Karpas-422 (cell line): ENCODE results near the gene THUMPD1. TPM values are rescaled to one million over a fixed set of nuclear protein-coding genes. Genes with fewer than 3 reads are reported as not detected.
"Not testable (repeated sequence)": the region's sequence is repeated elsewhere in the genome, so short reads cannot be mapped to it uniquely, and the experiment has no call there.

Experiments
- DNase-seq: peaks from one replicate; pipeline ENCODE4 v3.0.0-alpha.2; 2015
- H2AFZ ChIP-seq: fragments of 200-600 bp; sonication (generic); 2 replicates; pipeline ENCODE4 v1.6.1; 2014; ENCODE audit warnings: antibody characterized with exemption, low read length, mixed read lengths
- H3K27ac ChIP-seq: fragments of 200-600 bp; sonication (generic); 2 replicates; pipeline ENCODE4 v1.5.1; 2014; ENCODE audit warnings: mild to moderate bottlenecking, low read length, moderate library complexity
- H3K27me3 ChIP-seq: fragments of 200-600 bp; sonication (generic); 2 replicates; pipeline ENCODE4 v1.6.1; 2014; ENCODE audit warnings: low read length, mixed read lengths
- H3K36me3 ChIP-seq: fragments of 200-600 bp; sonication (generic); 2 replicates; pipeline ENCODE4 v1.6.1; 2014; ENCODE audit warnings: low read length, mixed read lengths; ENCODE audit not compliant: insufficient read depth
- H3K4me1 ChIP-seq: fragments of 200-600 bp; sonication (generic); 2 replicates; pipeline ENCODE4 v1.6.1; 2014; ENCODE audit warnings: mild to moderate bottlenecking, low read length, mixed read lengths
- H3K4me2 ChIP-seq: fragments of 200-600 bp; sonication (generic); 2 replicates; pipeline ENCODE4 v1.6.1; 2014; ENCODE audit warnings: low read length, low read depth, mild to moderate bottlenecking; ENCODE audit not compliant: poor library complexity, severe bottlenecking
- H3K4me3 ChIP-seq: fragments of 200-600 bp; sonication (generic); 2 replicates; pipeline ENCODE4 v1.5.1; 2014; ENCODE audit warnings: mild to moderate bottlenecking, antibody characterized with exemption, low read length, mixed read lengths
- H3K79me2 ChIP-seq: fragments of 200-600 bp; sonication (generic); 2 replicates; pipeline ENCODE4 v1.6.1; 2014; ENCODE audit warnings: mild to moderate bottlenecking, low read length, mixed read lengths
- H3K9ac ChIP-seq: fragments of 200-600 bp; sonication (generic); 2 replicates; pipeline ENCODE4 v1.6.0; 2014; ENCODE audit warnings: low read length
- H3K9me2 ChIP-seq: fragments of 200-600 bp; sonication (generic), shearing (Covaris generic); replicated peaks from 2 replicates; pipeline ENCODE4 v1.6.0; 2014; ENCODE audit warnings: mild to moderate bottlenecking, low read length, moderate library complexity; ENCODE audit not compliant: insufficient read depth
- H3K9me3 ChIP-seq: fragments of 300-700, 200-600 bp; sonication (generic); 2 replicates; pipeline ENCODE4 v1.6.1; 2014; ENCODE audit warnings: low read length, mixed read lengths
- H4K20me1 ChIP-seq: fragments of 200-600 bp; sonication (generic); 2 replicates; pipeline ENCODE4 v1.6.1; 2014; ENCODE audit warnings: mild to moderate bottlenecking, antibody characterized with exemption, low read length, low read depth; ENCODE audit not compliant: insufficient read depth
- small RNA-seq: library from RNA; depleted of rRNA; stranded (forward); fragments of <200 nt; gene quantifications from one replicate; pipeline ENCODE3, GENCODE V24; 2014
- total RNA-seq: library from RNA; depleted of rRNA; stranded (reverse); fragments of >200 nt; shearing (Covaris generic); gene quantifications from 2 replicates; pipeline ENCODE4 v1.2.3, GENCODE V29; 2014; ENCODE audit warnings: low replicate concordance; rRNA removed

The THUMPD1 gene
- total RNA-seq, 1 experiment from 2014 or later, result 38.4 TPM

DNA sequence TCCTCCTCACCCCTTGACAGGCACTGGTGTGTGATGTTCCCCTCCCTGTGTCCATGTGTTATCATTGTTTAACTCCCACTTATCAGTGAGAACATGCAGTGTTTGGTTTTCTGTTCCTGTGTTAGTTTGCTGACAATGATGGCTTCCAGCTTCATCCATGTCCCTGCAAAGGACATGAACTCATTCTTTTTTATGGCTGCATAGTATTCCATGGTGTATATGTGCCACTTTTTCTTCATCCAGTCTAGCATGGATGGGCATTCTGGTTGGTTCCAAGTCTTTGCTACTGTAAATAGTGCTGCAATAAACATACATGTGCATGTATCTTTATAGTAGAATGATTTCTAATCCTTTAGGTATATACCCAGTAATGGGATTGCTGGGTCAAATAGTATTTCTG lies 39.9 kb downstream of the THUMPD1 start:
- not testable (repeated sequence) for H3K27ac ChIP-seq, H3K79me2 ChIP-seq, H4K20me1 ChIP-seq, H3K27me3 ChIP-seq, H3K4me2 ChIP-seq, H3K9ac ChIP-seq, H3K4me1 ChIP-seq, H3K36me3 ChIP-seq, H3K9me2 ChIP-seq, H3K4me3 ChIP-seq, H3K9me3 ChIP-seq, DNase-seq, H2AFZ ChIP-seq

DNA sequence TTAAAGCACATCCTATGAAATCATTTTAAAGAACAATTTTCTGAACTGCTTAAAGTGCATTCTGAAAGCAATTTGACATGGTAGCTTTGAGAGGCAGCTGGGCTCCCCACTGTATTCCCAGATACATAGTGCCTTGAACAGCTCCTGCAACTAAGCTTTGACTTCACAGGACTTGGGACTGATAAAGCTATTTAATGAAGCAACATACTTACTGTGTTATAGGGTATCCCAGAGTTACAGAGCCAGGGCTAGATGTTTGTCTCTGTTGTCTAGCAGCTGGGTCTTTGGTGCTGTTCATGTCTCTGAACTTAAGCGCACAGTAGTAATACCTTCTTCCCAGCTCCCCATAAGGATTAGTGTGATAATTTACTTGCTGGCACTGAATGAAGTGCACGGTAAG lies 45.0 kb downstream of the THUMPD1 start:
- DNase-seq, result no peak
- no peak overlapping the region for H3K27ac ChIP-seq
- no peak overlapping the region for H3K4me3 ChIP-seq
- no peaks in the 10 kb centered on the region for H3K9me2 ChIP-seq
- H3K4me1 ChIP-seq, result no peaks in the 10 kb centered on the region
- H2AFZ ChIP-seq, result no peak overlapping the region
- H3K4me2 ChIP-seq, result no peak overlapping the region
- H3K79me2 ChIP-seq, result no peaks in the 10 kb centered on the region
- no peaks in the 10 kb centered on the region for H3K9me3 ChIP-seq
- no peaks in the 10 kb centered on the region for H4K20me1 ChIP-seq
- H3K36me3 ChIP-seq, result no peaks in the 10 kb centered on the region
- no peaks in the 10 kb centered on the region for H3K27me3 ChIP-seq
- H3K9ac ChIP-seq, result no peak overlapping the region

DNA sequence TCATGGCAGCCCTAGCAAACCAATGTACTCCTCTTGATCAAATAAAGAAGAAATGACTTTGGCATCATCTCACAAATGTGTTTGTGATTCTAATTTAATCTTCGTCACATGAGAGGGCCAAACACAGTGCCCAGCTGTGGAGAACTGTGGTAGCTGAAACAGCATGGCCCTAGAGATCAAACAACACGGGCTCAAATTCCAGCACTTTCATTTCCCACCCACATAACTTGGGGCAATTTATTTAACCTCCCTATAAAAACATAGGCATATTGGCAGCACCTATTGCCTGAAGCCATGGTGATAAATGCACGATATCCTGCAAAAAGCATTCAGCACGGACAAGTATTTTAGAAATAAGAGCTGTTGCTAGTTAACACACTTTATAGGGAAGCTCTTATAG lies 46.6 kb downstream of the THUMPD1 start:
- no peak overlapping the region for H3K4me2 ChIP-seq
- no peaks in the 10 kb centered on the region for H3K9me2 ChIP-seq
- no peaks in the 10 kb centered on the region for H3K36me3 ChIP-seq

DNA sequence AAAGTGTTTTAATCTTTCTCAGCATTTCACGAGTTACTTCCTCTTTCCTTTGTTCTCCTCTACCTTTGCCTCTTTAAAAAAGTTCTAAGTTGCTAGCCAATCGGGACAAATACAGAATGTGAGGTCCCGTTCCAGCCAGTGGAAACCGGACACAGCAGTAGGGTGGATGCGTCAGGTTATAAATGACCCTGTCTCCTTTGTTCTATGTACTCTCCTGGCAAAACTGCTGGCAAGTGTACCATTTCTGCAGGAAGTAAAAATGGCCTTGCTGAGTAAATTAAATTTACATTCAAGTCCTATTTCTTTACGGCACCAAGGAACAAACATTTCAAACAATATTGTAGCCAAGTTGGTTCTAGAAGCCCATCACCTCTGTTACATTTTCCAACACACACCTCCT lies 47.5 kb downstream of the THUMPD1 start:
- H3K36me3 ChIP-seq, H3K4me3 ChIP-seq, H3K79me2 ChIP-seq, H3K9ac ChIP-seq, H3K4me1 ChIP-seq, H3K27me3 ChIP-seq, DNase-seq, H3K9me3 ChIP-seq, H3K27ac ChIP-seq, H3K9me2 ChIP-seq, H4K20me1 ChIP-seq, H3K4me2 ChIP-seq, H2AFZ ChIP-seq: not testable (repeated sequence)

More for the DNA sequence above, 46.6 kb downstream of the THUMPD1 start:
- Histone ChIP-seq H2AFZ (no peak overlapping the region), H3K79me2 (no peaks in the 10 kb centered on the region), H4K20me1 (no peaks in the 10 kb centered on the region), H3K27me3 (no peaks in the 10 kb centered on the region), H3K9me3 (no peaks in the 10 kb centered on the region), H3K27ac (no peak overlapping the region), H3K4me3 (no peak overlapping the region), H3K4me1 (no peaks in the 10 kb centered on the region), H3K9ac (no peak overlapping the region)
- DNase-seq, result no peak

DNA sequence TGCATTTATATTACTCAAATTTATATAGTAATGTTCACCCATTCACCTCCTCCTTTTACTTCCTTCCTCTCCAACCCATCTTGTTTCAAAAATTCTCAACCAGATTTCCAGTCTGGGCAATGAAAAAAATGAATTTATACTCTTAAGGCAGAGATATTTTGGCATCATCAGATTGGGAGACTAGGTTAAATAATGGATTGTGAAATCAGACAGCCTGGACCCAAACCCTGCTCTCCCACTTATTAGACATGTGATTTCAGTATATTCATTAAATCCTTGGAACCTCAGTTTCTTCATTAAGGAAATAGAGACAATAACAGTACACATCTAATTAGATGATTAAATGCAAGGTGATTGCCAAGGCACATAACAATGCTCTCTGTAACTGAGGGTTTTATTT lies 52.0 kb downstream of the THUMPD1 start:
- no peak overlapping the region for H2AFZ ChIP-seq
- H3K27ac ChIP-seq, result no peak overlapping the region
- H3K79me2 ChIP-seq, result no peaks in the 10 kb centered on the region
- no peaks in the 10 kb centered on the region for H3K27me3 ChIP-seq
- no peaks in the 10 kb centered on the region for H3K9me2 ChIP-seq
- no peak for DNase-seq
- H3K36me3 ChIP-seq, result no peaks in the 10 kb centered on the region
- no peak overlapping the region for H3K9ac ChIP-seq
- H3K4me1 ChIP-seq, result no peaks in the 10 kb centered on the region
- no peak overlapping the region for H3K4me3 ChIP-seq
- no peaks in the 10 kb centered on the region for H4K20me1 ChIP-seq
- no peaks in the 10 kb centered on the region for H3K9me3 ChIP-seq
- H3K4me2 ChIP-seq, result no peak overlapping the region

DNA sequence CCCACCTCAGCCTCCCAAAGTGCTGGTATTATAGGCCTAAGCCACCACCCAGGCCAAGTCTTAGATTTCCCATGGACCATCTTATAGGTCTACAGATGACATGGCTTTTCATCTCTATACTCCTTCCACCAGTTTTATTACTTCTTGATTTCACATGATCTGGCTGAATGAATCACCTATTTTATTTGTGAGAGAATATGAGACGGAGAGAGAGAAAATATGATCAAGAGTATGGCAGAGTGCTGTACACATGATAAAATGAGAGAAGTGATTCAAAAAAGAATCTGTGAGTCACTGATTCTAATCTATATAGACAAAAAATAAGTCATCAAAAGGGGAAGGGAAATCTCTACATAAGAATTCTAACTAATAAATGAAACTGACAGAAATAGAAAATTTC lies 57.8 kb downstream of the THUMPD1 start:
- H3K27ac ChIP-seq, result no peak overlapping the region
- H2AFZ ChIP-seq, result no peak overlapping the region
- no peak for DNase-seq
- H3K4me3 ChIP-seq, result no peak overlapping the region
- H3K27me3 ChIP-seq, result no peaks in the 10 kb centered on the region
- H3K9me3 ChIP-seq, result no peaks in the 10 kb centered on the region
- no peak overlapping the region for H3K9ac ChIP-seq
- H3K4me1 ChIP-seq, result no peaks in the 10 kb centered on the region
- H3K9me2 ChIP-seq, result no peaks in the 10 kb centered on the region
- H3K4me2 ChIP-seq, result no peak overlapping the region
- no peaks in the 10 kb centered on the region for H3K79me2 ChIP-seq
- H4K20me1 ChIP-seq, result no peaks in the 10 kb centered on the region
- no peaks in the 10 kb centered on the region for H3K36me3 ChIP-seq

Small RNAs within 50 kb of the gene (small RNA-seq; reads per million reads assigned to genes)
- not detected for gene RNU6-944P

Other genes with a start within 250 kb of the THUMPD1 start
- gene ACSM2B, start 165.5 kb downstream of the THUMPD1 start, total RNA-seq, result not detected in 2 replicates
- gene ACSM1, start 44.1 kb downstream of the THUMPD1 start, total RNA-seq, result not detected in 2 replicates
- 1.1 and 1.6 TPM in 2 replicates for gene ACSM3, start 22.2 kb upstream of the THUMPD1 start, total RNA-seq
- 12.3 and 17.0 TPM in 2 replicates for gene ERI2, start 64.7 kb upstream of the THUMPD1 start, total RNA-seq
- gene REXO5, start 64.7 kb upstream of the THUMPD1 start, total RNA-seq, result 8.4 and 13.9 TPM in 2 replicates
- gene DCUN1D3, start 158.5 kb upstream of the THUMPD1 start, total RNA-seq, result 6.2 and 7.3 TPM in 2 replicates
- gene LYRM1, start 159.0 kb upstream of the THUMPD1 start, total RNA-seq, result 37.6 and 43.2 TPM in 2 replicates